SK-N-SH (cell line): ENCODE measurements around the gene S100A2. TPM values are rescaled to one million over a fixed set of nuclear protein-coding genes. Genes with fewer than 3 reads are reported as not detected.

Experiments
- CTCF ChIA-PET: fragments of 300-600, 350-600 bp; formaldehyde crosslinking; extraction: SDS; loops from one replicate; lab custom pipeline; 2021; lab: Yijun Ruan, JAX
- POLR2A ChIA-PET: fragments of 350-600 bp; sonication (Branson Sonifier 250); formaldehyde crosslinking; extraction: SDS; loops from one replicate; lab custom pipeline; 2020; ENCODE audit warnings: antibody characterized with exemption, inconsistent platforms; lab: Yijun Ruan, JAX
- DNase-seq: peaks from one replicate; pipeline ENCODE4 v3.0.0; 2012
- H2AFZ ChIP-seq: fragments of 200-600 bp; sonication (generic); 2 replicates; pipeline ENCODE4 v1.8.1; 2016; ENCODE audit warnings: antibody characterized with exemption, mild to moderate bottlenecking, low read depth
- H3F3A ChIP-seq: fragments of 200-600 bp; sonication (generic); replicated peaks from 2 replicates; pipeline ENCODE3; 2016; ENCODE audit warnings: antibody characterized with exemption, mild to moderate bottlenecking; ENCODE audit not compliant: insufficient read depth
- H3K27ac ChIP-seq, 2 experiments: fragments of 200-500 bp in 1 of 2; fragments of 200-600 bp in 1 of 2; sonication (Bioruptor generic) in 1 of 2; sonication (generic), shearing (Covaris generic) in 1 of 2; 2 replicates each; pipeline versions ENCODE4 v1.5.1 to v1.6.1; 2014 to 2016; ENCODE audit warnings: low read depth in 2 of 2, inconsistent platforms in 1 of 2, low read length in 1 of 2, mild to moderate bottlenecking in 1 of 2, mixed read lengths in 1 of 2
- H3K27me3 ChIP-seq: fragments of 200-600 bp; sonication (generic), shearing (Covaris generic); 2 replicates; pipeline ENCODE4 v1.6.1; 2016; ENCODE audit warnings: mixed run types; ENCODE audit not compliant: insufficient read depth
- H3K36me3 ChIP-seq, 2 experiments: fragments of 200-500 bp in 1 of 2; fragments of 200-600 bp in 1 of 2; sonication (Bioruptor generic) in 1 of 2; sonication (generic) in 1 of 2; replicated peaks in 1 of 2; 2 replicates each; pipeline versions ENCODE3 to v1.5.1; 2014 to 2016; ENCODE audit warnings: low read length in 1 of 2, mild to moderate bottlenecking in 1 of 2; ENCODE audit not compliant: insufficient read depth in 2 of 2, control insufficient read depth in 1 of 2
- H3K4me1 ChIP-seq, 2 experiments: fragments of 200-500 bp in 1 of 2; fragments of 200-600 bp in 1 of 2; sonication (Bioruptor generic) in 1 of 2; sonication (generic), shearing (Covaris generic) in 1 of 2; 2 replicates each; pipeline versions ENCODE4 v1.5.1 to v1.6.1; 2014 to 2016; ENCODE audit warnings: low read depth in 1 of 2, low read length in 1 of 2, mixed run types in 1 of 2; ENCODE audit not compliant: insufficient read depth in 2 of 2, control insufficient read depth in 1 of 2
- H3K4me2 ChIP-seq: fragments of 200-600 bp; sonication (generic), shearing (Covaris generic); 2 replicates; pipeline ENCODE4 v1.6.1; 2017; ENCODE audit warnings: mixed run types
- H3K4me3 ChIP-seq, 2 experiments: fragments of 200-500 bp in 1 of 2; fragments of 200-600 bp in 1 of 2; sonication (Bioruptor generic) in 1 of 2; sonication (generic), shearing (Covaris generic) in 1 of 2; 2 replicates each; pipeline versions ENCODE4 v1.5.1 to v1.8.1; 2014 to 2016; ENCODE audit warnings: low read depth in 2 of 2, inconsistent platforms in 1 of 2, low read length in 1 of 2, mild to moderate bottlenecking in 1 of 2, mixed read lengths in 1 of 2, moderate library complexity in 1 of 2
- H3K79me2 ChIP-seq: fragments of 200-600 bp; sonication (generic); 2 replicates; pipeline ENCODE4 v1.8.1; 2017; ENCODE audit warnings: mild to moderate bottlenecking; ENCODE audit not compliant: insufficient read depth
- H3K9ac ChIP-seq: fragments of 200-600 bp; sonication (generic); 2 replicates; pipeline ENCODE4 v1.6.1; 2017; ENCODE audit warnings: mixed run types
- H3K9me2 ChIP-seq: fragments of 200-600 bp; sonication (generic); 2 replicates; pipeline ENCODE4 v1.6.1; 2017; ENCODE audit warnings: mixed run types
- H3K9me3 ChIP-seq: fragments of 200-600 bp; sonication (generic); 2 replicates; pipeline ENCODE4 v1.6.1; 2017; ENCODE audit warnings: mixed run types, mild to moderate bottlenecking, moderate library complexity
- H4K20me1 ChIP-seq: fragments of 200-600 bp; sonication (generic); 2 replicates; pipeline ENCODE4 v1.6.1; 2017; ENCODE audit warnings: mild to moderate bottlenecking, mixed run types; ENCODE audit not compliant: insufficient read depth
- EZH2phosphoT487 ChIP-seq: fragments of 200-600 bp; sonication (generic); IDR thresholded peaks from 2 replicates; pipeline ENCODE4 v1.6.1; 2017; ENCODE audit warnings: low read depth, mixed run types, mild to moderate bottlenecking, antibody characterized with exemption, moderate library complexity, borderline replicate concordance
- FOXM1 ChIP-seq: IDR thresholded peaks from 2 replicates; pipeline ENCODE4 v1.4.0; 2012; ENCODE audit warnings: low read depth, mild to moderate bottlenecking
- GABPA ChIP-seq: IDR thresholded peaks from 2 replicates; pipeline ENCODE4 v1.4.0; 2012; ENCODE audit warnings: low read depth, mild to moderate bottlenecking
- IRF3 ChIP-seq: fragments of 150-350 bp; IDR thresholded peaks from 2 replicates; pipeline ENCODE4 v1.6.1; 2016; ENCODE audit warnings: mild to moderate bottlenecking, low read depth, low read length
- NFIC ChIP-seq: IDR thresholded peaks from 2 replicates; pipeline ENCODE4 v1.4.0; 2012; ENCODE audit warnings: borderline replicate concordance
- POLR2AphosphoS5 ChIP-seq: IDR thresholded peaks from 2 replicates; pipeline ENCODE4 v1.6.1; 2012; ENCODE audit warnings: low read depth, low read length
- RAD21 ChIP-seq: IDR thresholded peaks from 2 replicates; pipeline ENCODE4 v1.6.1; 2012; ENCODE audit warnings: mild to moderate bottlenecking, low read length
- REST ChIP-seq: IDR thresholded peaks from 2 replicates; pipeline ENCODE4 v1.6.1; 2012; ENCODE audit warnings: mild to moderate bottlenecking, low read depth, low read length, moderate library complexity
- SIN3A ChIP-seq: IDR thresholded peaks from 2 replicates; pipeline ENCODE4 v1.6.1; 2012; ENCODE audit warnings: low read depth, mild to moderate bottlenecking, low read length, moderate library complexity, borderline replicate concordance
- SMC3 ChIP-seq: IDR thresholded peaks from 2 replicates; pipeline ENCODE4 v1.6.1; 2012; ENCODE audit warnings: low read depth, low read length, improper control_type of control experiment
- TCF12 ChIP-seq: IDR thresholded peaks from 2 replicates; pipeline ENCODE4 v1.4.0; 2012
- TEAD4 ChIP-seq: IDR thresholded peaks from 2 replicates; pipeline ENCODE4 v1.4.0; 2012; ENCODE audit warnings: mild to moderate bottlenecking, borderline replicate concordance; ENCODE audit not compliant: insufficient read depth
- USF2 ChIP-seq: fragments of 150-350 bp; IDR thresholded peaks from 2 replicates; pipeline ENCODE4 v1.6.1; 2017; ENCODE audit warnings: antibody characterized with exemption, low read length, low read depth, borderline replicate concordance
- WGBS: methylation state at CpG from one replicate; pipeline ENCODE4 v1.1.6; 2017; ENCODE audit warnings: low lambda C conversion rate; 5-methylcytosine and 5-hydroxymethylcytosine counted together
- polyA plus RNA-seq, 3 experiments: library from polyadenylated mRNA; depleted of rRNA; stranded (reverse); fragments of >200 nt; gene quantifications; 2 replicates each; pipeline ENCODE4 v1.2.3, GENCODE V29; 2012
- TF ChIP-seq, protein P1 (sequence below): IDR thresholded peaks from 2 replicates; pipeline ENCODE4 v1.4.0; 2012; ENCODE audit warnings: low read depth, borderline replicate concordance

S100A2 gene
- polyA plus RNA-seq, 1 of the 3 experiments (the other 2 are of a cell fraction) = 31.4 TPM

DNA sequence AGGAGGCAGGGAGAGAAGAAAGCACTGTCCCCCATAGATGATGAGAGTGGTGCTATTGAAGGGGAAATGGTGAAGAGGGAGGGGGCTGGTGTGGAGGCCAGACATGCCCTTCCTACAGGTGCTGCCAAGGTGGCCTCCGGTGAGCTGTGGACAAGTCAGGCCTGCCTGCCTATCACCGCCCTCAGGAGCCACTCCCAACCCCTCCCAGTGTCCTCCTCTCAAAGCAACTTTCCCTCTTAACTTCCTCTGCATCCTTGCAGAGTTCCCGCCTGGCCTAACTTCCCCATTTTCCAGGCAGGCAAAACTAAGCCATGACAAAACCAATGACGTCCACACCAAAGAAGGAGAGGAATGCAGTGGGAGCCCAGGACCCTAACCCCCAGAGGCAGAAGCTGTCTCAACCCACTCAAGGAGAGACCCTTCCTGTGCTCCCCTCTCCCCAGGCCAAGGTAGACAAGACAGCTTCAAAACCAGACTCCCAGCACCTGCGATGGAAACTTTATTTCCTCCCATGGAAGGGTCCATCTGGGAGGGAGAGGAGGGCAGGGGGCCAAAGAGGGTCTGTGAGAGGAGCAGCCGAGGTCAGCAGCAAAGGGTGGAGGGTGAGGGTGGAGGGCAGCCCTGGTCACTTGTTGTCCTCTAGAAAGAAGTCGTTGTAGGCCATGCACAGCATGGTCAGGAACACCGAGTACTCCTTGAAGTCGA, 28.8 kb downstream of the S100A2 start:
- H2AFZ ChIP-seq = no peak overlapping the region
- no peak for DNase-seq
- peaks cover 4% of the 10 kb centered on the region; the same call in 1 of the 2 replicates for H4K20me1 ChIP-seq
- WGBS = 92% methylated on average over 7 of the region's 9 CpGs
- peaks cover 30% of the 10 kb centered on the region for H3K79me2 ChIP-seq
- H3K4me3 ChIP-seq = peak overlapping the region in 1 of 2 experiments; percentile 70; a peak in 2 of 4 replicates
- ChIA-PET POLR2A (interaction anchor here (1.6 to 2.0 kb wide), 2 partner anchors 11 to 16 kb away, joined by 6 to 8 read pairs; no protein-coding TSS in a partner anchor), CTCF (interaction anchor here (0.9 to 8.4 kb wide), 5 partner anchors 8 to 35 kb away, joined by 3 to 45 read pairs (median 4); partner anchors contain the start of gene S100A4)
- peak overlapping the region; percentile 51; the same call in 1 of the 2 replicates for H3K9ac ChIP-seq
- H3K4me1 ChIP-seq = peaks cover 21 to 38% of the 10 kb centered on the region in 2 experiments; a peak in 3 of 4 replicates
- H3F3A ChIP-seq = peaks cover 44% of the 10 kb centered on the region
- no peaks in the 10 kb centered on the region for H3K27me3 ChIP-seq
- H3K9me2 ChIP-seq = no peaks in the 10 kb centered on the region
- peak overlapping the region; percentile 74 to 84 for H3K27ac ChIP-seq
- no peaks in the 10 kb centered on the region for H3K9me3 ChIP-seq
- TF ChIP-seq RAD21 (no peak), FOXM1 (no peak), SIN3A (no peak), IRF3 (no peak), POLR2AphosphoS5 (no peak), EZH2phosphoT487 (no peak), NFIC (no peak), TEAD4 (no peak), REST (no peak), USF2 (no peak), TCF12 (no peak), SMC3 (no peak), GABPA (no peak)
- TF ChIP-seq, protein P1, sequence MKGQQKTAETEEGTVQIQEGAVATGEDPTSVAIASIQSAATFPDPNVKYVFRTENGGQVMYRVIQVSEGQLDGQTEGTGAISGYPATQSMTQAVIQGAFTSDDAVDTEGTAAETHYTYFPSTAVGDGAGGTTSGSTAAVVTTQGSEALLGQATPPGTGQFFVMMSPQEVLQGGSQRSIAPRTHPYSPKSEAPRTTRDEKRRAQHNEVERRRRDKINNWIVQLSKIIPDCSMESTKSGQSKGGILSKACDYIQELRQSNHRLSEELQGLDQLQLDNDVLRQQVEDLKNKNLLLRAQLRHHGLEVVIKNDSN = no peak
- H3K36me3 ChIP-seq = peaks cover 4 to 11% of the 10 kb centered on the region in 2 experiments
- peak overlapping the region; percentile 95 for H3K4me2 ChIP-seq
